GM19023 (cell line): Measurements from ENCODE around the gene CACNA2D4.

Experiments used
- ATAC-seq: cut with Tn5 transposase; IDR thresholded peaks from one replicate; pipeline ENCODE4 v1.9.1; 2021; ENCODE audit warnings: mild to moderate bottlenecking, moderate library complexity; ENCODE audit not compliant: unreplicated experiment

The CACNA2D4 gene

GRCh38 chr12:1873531-1874510, 44.6 kb downstream of the CACNA2D4 start:
- no peak for ATAC-seq

GRCh38 chr12:1872448-1872847, 46.0 kb downstream of the CACNA2D4 start:
- no peak for ATAC-seq

- ATAC-seq, result no peak
Measured at GRCh38 chr12:1872001-1872400, 46.5 kb downstream of the CACNA2D4 start.

GRCh38 chr12:1870998-1871917, 47.2 kb downstream of the CACNA2D4 start:
- no peak for ATAC-seq

GRCh38 chr12:1870086-1870485, 48.4 kb downstream of the CACNA2D4 start:
- no peak for ATAC-seq

- ATAC-seq, result no peak
Measured at GRCh38 chr12:1869145-1869544, 49.3 kb downstream of the CACNA2D4 start.

GRCh38 chr12:1865284-1865866, 53.1 kb downstream of the CACNA2D4 start:
- ATAC-seq, result no peak

GRCh38 chr12:1864867-1865266, 53.6 kb downstream of the CACNA2D4 start:
- no peak for ATAC-seq

- no peak for ATAC-seq
Measured at GRCh38 chr12:1864456-1864855, 54.0 kb downstream of the CACNA2D4 start.

GRCh38 chr12:1863823-1864222, 54.6 kb downstream of the CACNA2D4 start:
- no peak for ATAC-seq

GRCh38 chr12:1862973-1863372, 55.5 kb downstream of the CACNA2D4 start:
- no peak for ATAC-seq

- ATAC-seq, result no peak
Measured at GRCh38 chr12:1859643-1860042, 58.8 kb downstream of the CACNA2D4 start.

- ATAC-seq, result no peak
Measured at GRCh38 chr12:1858456-1858855, 60.0 kb downstream of the CACNA2D4 start.

GRCh38 chr12:1857821-1858220, 60.6 kb downstream of the CACNA2D4 start:
- ATAC-seq, result no peak

- no peak for ATAC-seq
Measured at GRCh38 chr12:1857086-1857485, 61.4 kb downstream of the CACNA2D4 start.

GRCh38 chr12:1855241-1855640, 63.2 kb downstream of the CACNA2D4 start:
- ATAC-seq, result no peak

GRCh38 chr12:1853716-1854115, 64.7 kb downstream of the CACNA2D4 start:
- no peak for ATAC-seq

- no peak for ATAC-seq
Measured at GRCh38 chr12:1852076-1852475, 66.4 kb downstream of the CACNA2D4 start.

GRCh38 chr12:1851151-1851701, 67.2 kb downstream of the CACNA2D4 start:
- no peak for ATAC-seq

GRCh38 chr12:1848745-1849144, 69.7 kb downstream of the CACNA2D4 start:
- no peak for ATAC-seq

- no peak for ATAC-seq
Measured at GRCh38 chr12:1848146-1848545, 70.3 kb downstream of the CACNA2D4 start.
